GM12878 (cell line): ENCODE measurements around the gene MRAS. TPM values are rescaled to one million over a fixed set of nuclear protein-coding genes. Genes with fewer than 3 reads are reported as not detected.

Source experiments
- ATAC-seq: fragments of 200-7000 bp; cut with Tn5 transposase; 3 replicates; pipeline ENCODE4 v1.9.1; 2020; ENCODE audit warnings: mild to moderate bottlenecking, moderate library complexity
- BruUV-seq: library from RNA; stranded (reverse); fragments of 400-500 nt; replicated peaks from 2 replicates; lab custom pipeline; 2021; lab: Mats Ljungman, UMichigan
- CTCF ChIA-PET: fragments of 300-600 bp; sonication (Branson Sonifier 250); formaldehyde crosslinking; extraction: SDS; loops from one replicate; lab custom pipeline; 2021; ENCODE audit warnings: inconsistent platforms; lab: Yijun Ruan, JAX
- POLR2A ChIA-PET: fragments of 350-600 bp; formaldehyde crosslinking; extraction: SDS; loops from one replicate; lab custom pipeline; 2021; ENCODE audit warnings: inconsistent platforms; lab: Charles Lee
- RAD21 ChIA-PET: fragments of 300-600 bp; sonication (Branson Sonifier 250); formaldehyde crosslinking; loops from one replicate; lab custom pipeline; 2023; ENCODE audit warnings: antibody characterized with exemption; ENCODE audit not compliant: unreplicated experiment; lab: Charles Lee
- SMC1A ChIA-PET: fragments of 300-600 bp; sonication (Branson Sonifier 250); formaldehyde crosslinking; loops from one replicate; lab custom pipeline; 2023; ENCODE audit not compliant: unreplicated experiment, uncharacterized antibody; lab: Charles Lee
- DNase-seq: peaks from one replicate; pipeline ENCODE4 v3.0.0-alpha.2; 2011; ENCODE audit warnings: low read depth, low spot score
- FAIRE-seq: peaks from 3 replicates; lab custom pipeline; 2011; peaks lifted over from hg19 to GRCh38; lab: Jason Lieb, UNC
- H2AFZ ChIP-seq: 2 replicates; pipeline ENCODE4 v1.6.0; 2011; ENCODE audit warnings: low read depth, low read length, control low read depth; ENCODE audit not compliant: control insufficient read depth
- H3K27ac ChIP-seq: 2 replicates; pipeline ENCODE4 v1.5.1; 2011; ENCODE audit warnings: control low read depth; ENCODE audit not compliant: control insufficient read depth, insufficient read depth
- H3K27me3 ChIP-seq, 2 experiments: replicated peaks in 1 of 2; 2 replicates each; pipeline versions ENCODE4 v1.6.0 to v1.6.1; 2011; ENCODE audit warnings: low read length in 1 of 2; ENCODE audit not compliant: control insufficient read depth in 2 of 2, insufficient read depth in 2 of 2
- H3K36me3 ChIP-seq, 2 experiments: 2 replicates each; pipeline ENCODE4 v1.5.1; 2011; ENCODE audit warnings: low read length in 1 of 2; ENCODE audit not compliant: control insufficient read depth in 2 of 2, insufficient read depth in 2 of 2
- H3K4me1 ChIP-seq: 2 replicates; pipeline ENCODE4 v1.6.1; 2011; ENCODE audit warnings: mild to moderate bottlenecking, low read length, moderate library complexity, mixed read lengths; ENCODE audit not compliant: control insufficient read depth, insufficient read depth
- H3K4me2 ChIP-seq: 2 replicates; pipeline ENCODE4 v1.6.0; 2011; ENCODE audit warnings: control low read depth; ENCODE audit not compliant: control insufficient read depth, insufficient read depth
- H3K4me3 ChIP-seq: fragments of 200-600 bp; sonication (generic); 2 replicates; pipeline ENCODE4 v1.5.1; 2016
- H3K79me2 ChIP-seq: 2 replicates; pipeline ENCODE4 v1.6.0; 2011; ENCODE audit warnings: low read length; ENCODE audit not compliant: control insufficient read depth, insufficient read depth
- H3K9ac ChIP-seq: 2 replicates; pipeline ENCODE4 v1.8.0; 2011; ENCODE audit warnings: low read length, control low read depth, mixed read lengths; ENCODE audit not compliant: control insufficient read depth, insufficient read depth
- H3K9me3 ChIP-seq: replicated peaks from 3 replicates; pipeline ENCODE4 v1.5.1; 2011; ENCODE audit warnings: mild to moderate bottlenecking, low read length; ENCODE audit not compliant: control insufficient read depth, insufficient read depth
- H4K20me1 ChIP-seq: 2 replicates; pipeline ENCODE4 v1.6.0; 2011; ENCODE audit not compliant: control insufficient read depth, insufficient read depth
- CBX3 ChIP-seq: fragments of 200-600 bp; sonication (generic); IDR thresholded peaks from 2 replicates; pipeline ENCODE4 v1.6.1; 2016; ENCODE audit warnings: low read depth, borderline replicate concordance
- ESRRA ChIP-seq: IDR thresholded peaks from 2 replicates; pipeline ENCODE4 v1.6.1; 2012; ENCODE audit warnings: mild to moderate bottlenecking, low read length, improper control_type of control experiment
- LARP7 ChIP-seq: fragments of 450-650 bp; IDR thresholded peaks from 2 replicates; pipeline ENCODE4 v1.6.1; 2017; ENCODE audit warnings: mild to moderate bottlenecking
- POU2F2 ChIP-seq: IDR thresholded peaks from 3 replicates; pipeline ENCODE4 v1.6.1; 2011; ENCODE audit warnings: low read depth, mild to moderate bottlenecking, low read length, borderline replicate concordance
- RBBP5 ChIP-seq: fragments of 200-600 bp; sonication (generic); conservative IDR thresholded peaks from 2 replicates; pipeline ENCODE4 v1.6.1; 2016
- REST ChIP-seq: IDR thresholded peaks from 2 replicates; pipeline ENCODE4 v1.6.1; 2012; ENCODE audit warnings: mild to moderate bottlenecking, low read depth, low read length
- SIN3A ChIP-seq: IDR thresholded peaks from 2 replicates; pipeline ENCODE4 v1.6.1; 2012; ENCODE audit warnings: low read depth, low read length, improper control_type of control experiment
- YBX1 ChIP-seq: fragments of 450-650 bp; IDR thresholded peaks from 2 replicates; pipeline ENCODE4 v1.6.1; 2016; ENCODE audit warnings: antibody characterized with exemption
- ZNF274 ChIP-seq: IDR thresholded peaks from one replicate; pipeline ENCODE4 v1.8.0; 2011; ENCODE audit not compliant: insufficient read length, insufficient read depth
- ZSCAN29 ChIP-seq: fragments of 450-650 bp; IDR thresholded peaks from 2 replicates; pipeline ENCODE4 v1.6.1; 2017; ENCODE audit warnings: mild to moderate bottlenecking, moderate library complexity
- in situ Hi-C: fragments of 300-500 bp; cut with MboI; formaldehyde crosslinking; loops from 9 replicates; pipeline ENCODE4 v1.14.3; 2018; ENCODE audit warnings: mixed read lengths
- intact Hi-C: fragments of 100-400 bp; cut with micrococcal nuclease; formaldehyde crosslinking; loops from one replicate; pipeline ENCODE4 v1.14.2; 2022; ENCODE audit not compliant: unreplicated experiment
- polyA plus RNA-seq, 11 experiments: library from polyadenylated mRNA; depleted of rRNA in 4 of 11; unstranded in 6 of 11; stranded (reverse) in 5 of 11; fragments of >200 nt; fragmentation: Nextera tagmentation in 4 of 11; fragmentation: Illumina TruSeq in 1 of 11; extraction: Ambion mirVana in 4 of 11; extraction: Trizol in 1 of 11; gene quantifications; 1 replicate in 1 of 11; 2 replicates in 10 of 11; pipeline versions ENCODE4 v1.2.1 to v1.2.3, GENCODE V29; 2011 to 2016; ENCODE audit warnings: inconsistent platforms in 2 of 11, missing spikeins in 2 of 11, low read depth in 1 of 11
- total RNA-seq, 4 experiments: library from RNA; depleted of rRNA in 3 of 4; stranded (reverse); fragments of >200 nt in 3 of 4; fragmentation: Illumina TruSeq in 1 of 4; extraction: Trizol in 1 of 4; gene quantifications; 2 replicates each; pipeline versions ENCODE4 v1.2.1 to v1.2.3, GENCODE V29; 2013 to 2021
- TF ChIP-seq, protein P1 (sequence below): fragments of 450-650 bp; IDR thresholded peaks from 2 replicates; pipeline ENCODE4 v1.6.1; 2018; ENCODE audit warnings: borderline replicate concordance, mild to moderate bottlenecking; ENCODE audit not compliant: partially characterized antibody
- TF ChIP-seq, protein P2 (sequence below): fragments of 450-650 bp; IDR thresholded peaks from 2 replicates; pipeline ENCODE4 v1.6.1; 2017; ENCODE audit warnings: mild to moderate bottlenecking

Gene MRAS
- total and polyA plus RNA-seq, 10 of the 15 experiments (the other 5 are each of a cell fraction or from before 2014, with no cell fraction given), result 0.01 to 0.44 (median 0.17) TPM; not detected in 6

DNA sequence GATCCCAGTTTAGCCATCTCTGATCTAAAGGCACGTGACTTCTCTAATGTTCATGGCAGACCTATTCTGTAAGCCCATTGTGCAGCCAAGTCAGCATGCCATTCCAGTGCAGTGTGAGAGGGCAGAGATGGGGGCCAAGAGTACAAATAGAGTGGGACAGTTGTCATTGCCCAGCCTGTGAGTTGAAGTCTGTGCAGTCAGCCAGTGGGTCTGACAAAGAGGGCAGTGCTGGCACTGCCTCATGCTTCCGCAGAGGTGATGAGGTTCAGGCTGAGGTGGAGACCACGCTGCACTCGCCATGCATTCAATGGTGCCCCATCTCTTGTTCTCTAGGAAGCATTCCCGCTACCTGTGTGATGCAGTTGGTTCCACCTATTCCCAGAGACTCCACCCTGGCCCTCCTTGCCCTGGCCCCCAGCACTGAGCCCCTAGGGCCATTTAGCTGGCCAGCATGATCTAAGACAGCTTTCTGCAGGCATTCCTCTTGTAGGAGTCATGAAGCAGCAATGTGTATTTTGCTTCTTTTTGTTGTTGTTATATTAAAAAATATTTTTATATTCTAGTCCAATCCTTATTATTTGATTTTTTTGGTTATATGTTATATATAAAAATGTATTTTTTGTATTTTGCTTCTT is 3.7 kb downstream of the MRAS start (continued):
- TF ChIP-seq, protein P1, sequence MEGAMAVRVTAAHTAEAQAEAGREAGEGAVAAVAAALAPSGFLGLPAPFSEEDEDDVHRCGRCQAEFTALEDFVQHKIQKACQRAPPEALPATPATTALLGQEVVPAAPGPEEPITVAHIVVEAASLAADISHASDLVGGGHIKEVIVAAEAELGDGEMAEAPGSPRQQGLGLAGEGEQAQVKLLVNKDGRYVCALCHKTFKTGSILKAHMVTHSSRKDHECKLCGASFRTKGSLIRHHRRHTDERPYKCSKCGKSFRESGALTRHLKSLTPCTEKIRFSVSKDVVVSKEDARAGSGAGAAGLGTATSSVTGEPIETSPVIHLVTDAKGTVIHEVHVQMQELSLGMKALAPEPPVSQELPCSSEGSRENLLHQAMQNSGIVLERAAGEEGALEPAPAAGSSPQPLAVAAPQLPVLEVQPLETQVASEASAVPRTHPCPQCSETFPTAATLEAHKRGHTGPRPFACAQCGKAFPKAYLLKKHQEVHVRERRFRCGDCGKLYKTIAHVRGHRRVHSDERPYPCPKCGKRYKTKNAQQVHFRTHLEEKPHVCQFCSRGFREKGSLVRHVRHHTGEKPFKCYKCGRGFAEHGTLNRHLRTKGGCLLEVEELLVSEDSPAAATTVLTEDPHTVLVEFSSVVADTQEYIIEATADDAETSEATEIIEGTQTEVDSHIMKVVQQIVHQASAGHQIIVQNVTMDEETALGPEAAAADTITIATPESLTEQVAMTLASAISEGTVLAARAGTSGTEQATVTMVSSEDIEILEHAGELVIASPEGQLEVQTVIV, result no peak
- no peak for TF ChIP-seq POU2F2

GRCh38 chr3:138354376-138354775 is 6.0 kb downstream of the MRAS start:
- intact Hi-C loops (no loop called here), in situ Hi-C loops (no loop called here)
- Histone ChIP-seq H3K4me1 (no peaks in the 10 kb centered on the region), H3K4me2 (no peak overlapping the region), H3K9me3 (no peaks in the 10 kb centered on the region), H3K4me3 (no peak overlapping the region), H3K36me3 (no peaks in the 10 kb centered on the region), H3K79me2 (no peaks in the 10 kb centered on the region), H4K20me1 (no peaks in the 10 kb centered on the region), H3K9ac (no peak overlapping the region), H3K27me3 (peaks cover 4 to 18% of the 10 kb centered on the region in 2 experiments; a peak in 3 of 4 replicates), H2AFZ (no peak overlapping the region), H3K27ac (no peak overlapping the region)
- no TSS peak for BruUV-seq
- CTCF ChIA-PET, result no interaction called here
- DNase-seq (no peak), FAIRE-seq (no peak), ATAC-seq (no peak)
- SMC1A ChIA-PET, result no interaction called here
- RAD21 ChIA-PET, result no interaction called here
- POLR2A ChIA-PET, result no interaction called here
- TF ChIP-seq ZNF274 (no peak), REST (no peak), YBX1 (no peak), RBBP5 (no peak), ZSCAN29 (no peak), ESRRA (no peak), LARP7 (no peak), SIN3A (no peak), CBX3 (no peak)
- TF ChIP-seq, protein P2, sequence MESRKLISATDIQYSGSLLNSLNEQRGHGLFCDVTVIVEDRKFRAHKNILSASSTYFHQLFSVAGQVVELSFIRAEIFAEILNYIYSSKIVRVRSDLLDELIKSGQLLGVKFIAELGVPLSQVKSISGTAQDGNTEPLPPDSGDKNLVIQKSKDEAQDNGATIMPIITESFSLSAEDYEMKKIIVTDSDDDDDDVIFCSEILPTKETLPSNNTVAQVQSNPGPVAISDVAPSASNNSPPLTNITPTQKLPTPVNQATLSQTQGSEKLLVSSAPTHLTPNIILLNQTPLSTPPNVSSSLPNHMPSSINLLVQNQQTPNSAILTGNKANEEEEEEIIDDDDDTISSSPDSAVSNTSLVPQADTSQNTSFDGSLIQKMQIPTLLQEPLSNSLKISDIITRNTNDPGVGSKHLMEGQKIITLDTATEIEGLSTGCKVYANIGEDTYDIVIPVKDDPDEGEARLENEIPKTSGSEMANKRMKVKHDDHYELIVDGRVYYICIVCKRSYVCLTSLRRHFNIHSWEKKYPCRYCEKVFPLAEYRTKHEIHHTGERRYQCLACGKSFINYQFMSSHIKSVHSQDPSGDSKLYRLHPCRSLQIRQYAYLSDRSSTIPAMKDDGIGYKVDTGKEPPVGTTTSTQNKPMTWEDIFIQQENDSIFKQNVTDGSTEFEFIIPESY, result no peak
